ENCODE data around the gene ZNF598.

Gene ZNF598

DNA sequence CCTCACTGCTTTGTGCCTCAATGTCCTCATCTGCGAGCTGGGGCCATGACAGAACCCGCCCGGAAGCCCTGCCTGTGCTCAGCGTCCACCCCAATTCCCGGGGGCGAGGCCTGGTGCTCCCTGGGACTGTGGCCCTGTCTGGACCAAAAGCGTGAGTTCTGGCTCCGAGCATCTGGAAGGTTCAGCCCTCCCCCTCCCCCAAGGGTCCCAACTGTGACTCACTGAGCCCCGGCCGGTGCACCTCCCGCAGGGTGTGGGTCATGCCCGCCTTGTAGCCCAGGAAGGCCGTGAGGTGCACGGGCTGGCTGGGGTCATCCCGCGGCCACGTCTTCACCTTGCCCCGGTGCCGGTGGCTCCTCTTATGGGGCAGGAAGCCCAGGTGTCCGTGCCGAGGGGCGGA, 55.9 kb downstream of the ZNF598 start:
- TF ChIP-seq, protein P1, sequence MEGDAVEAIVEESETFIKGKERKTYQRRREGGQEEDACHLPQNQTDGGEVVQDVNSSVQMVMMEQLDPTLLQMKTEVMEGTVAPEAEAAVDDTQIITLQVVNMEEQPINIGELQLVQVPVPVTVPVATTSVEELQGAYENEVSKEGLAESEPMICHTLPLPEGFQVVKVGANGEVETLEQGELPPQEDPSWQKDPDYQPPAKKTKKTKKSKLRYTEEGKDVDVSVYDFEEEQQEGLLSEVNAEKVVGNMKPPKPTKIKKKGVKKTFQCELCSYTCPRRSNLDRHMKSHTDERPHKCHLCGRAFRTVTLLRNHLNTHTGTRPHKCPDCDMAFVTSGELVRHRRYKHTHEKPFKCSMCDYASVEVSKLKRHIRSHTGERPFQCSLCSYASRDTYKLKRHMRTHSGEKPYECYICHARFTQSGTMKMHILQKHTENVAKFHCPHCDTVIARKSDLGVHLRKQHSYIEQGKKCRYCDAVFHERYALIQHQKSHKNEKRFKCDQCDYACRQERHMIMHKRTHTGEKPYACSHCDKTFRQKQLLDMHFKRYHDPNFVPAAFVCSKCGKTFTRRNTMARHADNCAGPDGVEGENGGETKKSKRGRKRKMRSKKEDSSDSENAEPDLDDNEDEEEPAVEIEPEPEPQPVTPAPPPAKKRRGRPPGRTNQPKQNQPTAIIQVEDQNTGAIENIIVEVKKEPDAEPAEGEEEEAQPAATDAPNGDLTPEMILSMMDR (IDR thresholded peaks at IDR 0.05), result no peak

DNA sequence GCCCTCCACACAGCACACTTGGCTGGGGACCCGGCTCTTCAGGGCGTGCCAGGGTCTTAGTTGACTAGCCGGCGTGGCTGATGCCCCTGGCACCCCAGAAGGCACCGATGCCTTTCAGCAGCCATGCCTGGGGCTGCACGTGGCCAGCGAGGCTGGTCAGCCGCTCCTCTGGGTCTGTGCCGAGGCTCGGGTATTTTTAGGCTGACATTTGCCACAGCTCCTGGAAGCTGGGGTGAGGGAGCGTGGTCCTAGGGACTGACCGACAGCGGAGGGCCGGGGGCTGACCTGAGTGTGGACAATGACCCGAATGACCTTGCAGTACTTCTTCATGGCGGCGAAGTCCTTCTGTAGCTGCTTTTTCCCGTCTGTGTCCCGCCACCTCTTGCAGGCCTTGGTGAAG, 59.1 kb downstream of the ZNF598 start:
- TF ChIP-seq, protein P1 (IDR thresholded peaks at IDR 0.05), result no peak

DNA sequence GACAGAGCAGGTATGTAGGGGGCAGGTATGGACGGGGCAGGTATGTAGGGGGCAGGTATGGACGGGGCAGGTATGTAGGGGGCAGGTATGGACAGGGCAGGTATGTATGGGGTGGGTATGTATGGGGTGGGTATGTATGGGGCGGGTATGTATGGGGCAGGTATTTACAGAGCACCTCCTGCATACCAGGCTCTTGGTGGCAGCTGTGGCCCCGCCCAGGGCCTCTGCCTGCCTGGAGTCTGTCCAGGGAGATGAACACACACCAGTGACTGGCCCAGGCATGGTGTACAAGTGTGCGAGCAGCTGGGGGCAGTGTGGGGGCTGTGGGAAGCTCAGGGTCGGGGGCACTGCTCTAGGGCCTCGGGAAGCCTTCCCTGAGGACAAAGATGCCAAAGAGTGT, 59.6 kb downstream of the ZNF598 start:
- TF ChIP-seq, protein P1 (IDR thresholded peaks at IDR 0.05), result no peak

DNA sequence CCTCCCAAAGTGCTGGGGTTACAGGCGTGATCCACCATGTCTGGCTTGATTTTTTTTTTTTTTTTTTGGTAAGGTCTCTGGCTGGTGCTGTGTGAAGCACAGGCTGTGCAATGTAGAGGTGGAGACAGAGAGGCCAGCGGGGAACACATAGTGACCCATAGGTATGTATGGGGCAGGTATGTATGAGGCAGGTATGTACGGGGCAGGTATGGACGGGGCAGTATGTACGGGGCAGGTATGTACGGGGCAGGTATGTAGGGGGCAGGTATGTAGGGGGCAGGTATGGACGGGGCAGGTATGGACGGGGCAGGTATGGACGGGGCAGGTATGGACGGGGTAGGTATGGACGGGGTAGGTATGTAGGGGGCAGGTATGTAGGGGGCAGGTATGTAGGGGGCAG, 60.1 kb downstream of the ZNF598 start:
- TF ChIP-seq, protein P1 (IDR thresholded peaks at IDR 0.05), result no peak
